Measurements from ENCODE around the gene SUCLG2.

DNA sequence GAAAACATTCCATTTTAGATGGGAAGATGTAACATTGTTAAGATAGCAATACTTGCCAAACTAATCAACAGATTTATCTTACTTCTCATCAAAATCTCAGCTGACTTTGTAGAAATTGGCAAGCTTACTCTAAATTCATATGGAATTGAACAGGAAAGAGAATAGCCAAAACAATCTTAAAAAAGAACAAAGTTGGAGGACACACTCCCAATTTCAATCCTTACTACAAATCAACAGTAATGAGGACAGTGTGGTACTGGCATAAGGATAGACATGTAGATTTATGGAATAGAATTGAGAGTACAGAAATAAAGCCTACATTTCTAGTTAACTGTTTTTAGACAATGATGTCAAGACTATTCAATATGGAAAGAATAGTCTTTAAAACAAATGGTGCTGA lies 308.3 kb downstream of the SUCLG2 start:
- TF ChIP-seq POLR2A (IDR thresholded peaks at IDR 0.05; ENCODE audit: low read length) (no peak), ZFP36 (IDR thresholded peaks at IDR 0.05; ENCODE audit: borderline replicate concordance, partially characterized antibody) (no peak), MAZ (IDR thresholded peaks at IDR 0.05; ENCODE audit: borderline replicate concordance, low read depth, low read length) (no peak), RNF2 (IDR thresholded peaks at IDR 0.05; ENCODE audit: borderline replicate concordance, low read depth) (no peak), CHD2 (IDR thresholded peaks at IDR 0.05; ENCODE audit: low read length, partially characterized antibody) (no peak), RFX5 (IDR thresholded peaks at IDR 0.05) (no peak), JUNB (IDR thresholded peaks at IDR 0.05) (no peak), NR3C1 (IDR thresholded peaks at IDR 0.05) (no peak)
- TF ChIP-seq, protein P1, sequence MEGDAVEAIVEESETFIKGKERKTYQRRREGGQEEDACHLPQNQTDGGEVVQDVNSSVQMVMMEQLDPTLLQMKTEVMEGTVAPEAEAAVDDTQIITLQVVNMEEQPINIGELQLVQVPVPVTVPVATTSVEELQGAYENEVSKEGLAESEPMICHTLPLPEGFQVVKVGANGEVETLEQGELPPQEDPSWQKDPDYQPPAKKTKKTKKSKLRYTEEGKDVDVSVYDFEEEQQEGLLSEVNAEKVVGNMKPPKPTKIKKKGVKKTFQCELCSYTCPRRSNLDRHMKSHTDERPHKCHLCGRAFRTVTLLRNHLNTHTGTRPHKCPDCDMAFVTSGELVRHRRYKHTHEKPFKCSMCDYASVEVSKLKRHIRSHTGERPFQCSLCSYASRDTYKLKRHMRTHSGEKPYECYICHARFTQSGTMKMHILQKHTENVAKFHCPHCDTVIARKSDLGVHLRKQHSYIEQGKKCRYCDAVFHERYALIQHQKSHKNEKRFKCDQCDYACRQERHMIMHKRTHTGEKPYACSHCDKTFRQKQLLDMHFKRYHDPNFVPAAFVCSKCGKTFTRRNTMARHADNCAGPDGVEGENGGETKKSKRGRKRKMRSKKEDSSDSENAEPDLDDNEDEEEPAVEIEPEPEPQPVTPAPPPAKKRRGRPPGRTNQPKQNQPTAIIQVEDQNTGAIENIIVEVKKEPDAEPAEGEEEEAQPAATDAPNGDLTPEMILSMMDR (IDR thresholded peaks at IDR 0.05), result no peak
- TF ChIP-seq, protein P2, sequence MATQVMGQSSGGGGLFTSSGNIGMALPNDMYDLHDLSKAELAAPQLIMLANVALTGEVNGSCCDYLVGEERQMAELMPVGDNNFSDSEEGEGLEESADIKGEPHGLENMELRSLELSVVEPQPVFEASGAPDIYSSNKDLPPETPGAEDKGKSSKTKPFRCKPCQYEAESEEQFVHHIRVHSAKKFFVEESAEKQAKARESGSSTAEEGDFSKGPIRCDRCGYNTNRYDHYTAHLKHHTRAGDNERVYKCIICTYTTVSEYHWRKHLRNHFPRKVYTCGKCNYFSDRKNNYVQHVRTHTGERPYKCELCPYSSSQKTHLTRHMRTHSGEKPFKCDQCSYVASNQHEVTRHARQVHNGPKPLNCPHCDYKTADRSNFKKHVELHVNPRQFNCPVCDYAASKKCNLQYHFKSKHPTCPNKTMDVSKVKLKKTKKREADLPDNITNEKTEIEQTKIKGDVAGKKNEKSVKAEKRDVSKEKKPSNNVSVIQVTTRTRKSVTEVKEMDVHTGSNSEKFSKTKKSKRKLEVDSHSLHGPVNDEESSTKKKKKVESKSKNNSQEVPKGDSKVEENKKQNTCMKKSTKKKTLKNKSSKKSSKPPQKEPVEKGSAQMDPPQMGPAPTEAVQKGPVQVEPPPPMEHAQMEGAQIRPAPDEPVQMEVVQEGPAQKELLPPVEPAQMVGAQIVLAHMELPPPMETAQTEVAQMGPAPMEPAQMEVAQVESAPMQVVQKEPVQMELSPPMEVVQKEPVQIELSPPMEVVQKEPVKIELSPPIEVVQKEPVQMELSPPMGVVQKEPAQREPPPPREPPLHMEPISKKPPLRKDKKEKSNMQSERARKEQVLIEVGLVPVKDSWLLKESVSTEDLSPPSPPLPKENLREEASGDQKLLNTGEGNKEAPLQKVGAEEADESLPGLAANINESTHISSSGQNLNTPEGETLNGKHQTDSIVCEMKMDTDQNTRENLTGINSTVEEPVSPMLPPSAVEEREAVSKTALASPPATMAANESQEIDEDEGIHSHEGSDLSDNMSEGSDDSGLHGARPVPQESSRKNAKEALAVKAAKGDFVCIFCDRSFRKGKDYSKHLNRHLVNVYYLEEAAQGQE (IDR thresholded peaks at IDR 0.05), result no peak
- TF ChIP-seq, protein P3, sequence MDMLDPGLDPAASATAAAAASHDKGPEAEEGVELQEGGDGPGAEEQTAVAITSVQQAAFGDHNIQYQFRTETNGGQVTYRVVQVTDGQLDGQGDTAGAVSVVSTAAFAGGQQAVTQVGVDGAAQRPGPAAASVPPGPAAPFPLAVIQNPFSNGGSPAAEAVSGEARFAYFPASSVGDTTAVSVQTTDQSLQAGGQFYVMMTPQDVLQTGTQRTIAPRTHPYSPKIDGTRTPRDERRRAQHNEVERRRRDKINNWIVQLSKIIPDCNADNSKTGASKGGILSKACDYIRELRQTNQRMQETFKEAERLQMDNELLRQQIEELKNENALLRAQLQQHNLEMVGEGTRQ (IDR thresholded peaks at IDR 0.05), result no peak
